ENCODE measurements around the gene HIGD1A. TPM values are rescaled to one million over a fixed set of nuclear protein-coding genes. Genes with fewer than 3 reads are reported as not detected.
A peak's percentile ranks its signal among the peaks of the same experiment; 100 is the strongest.

The HIGD1A gene
- polyA plus RNA-seq, 1 donor (not counting 4 experiments of a cell fraction or from before 2014, with no cell fraction given): 443 TPM

- TF ChIP-seq CTCF (optimal IDR thresholded peaks at IDR 0.05 in 1 of 3, IDR thresholded peaks at IDR 0.05 in 1 of 3, conservative IDR thresholded peaks at IDR 0.05 in 1 of 3; ENCODE audit: extremely low read depth in 1 of 3, insufficient read depth in 2 of 3, low read length in 3 of 3): no peak
- no peak for TF ChIP-seq EZH2 (IDR thresholded peaks at IDR 0.05; ENCODE audit: low read length)
- peaks cover 3% of the 10 kb centered on the region for H3K4me1 ChIP-seq (ENCODE audit: control insufficient read depth, extremely low read depth, insufficient read depth, low read length)
- no peak overlapping the region for H3K4me3 ChIP-seq (ENCODE audit: control insufficient read depth in 2 of 3, extremely low read depth in 1 of 3, insufficient read depth in 2 of 3, low read depth in 1 of 3, low read length in 3 of 3)
- peaks cover 2% of the 10 kb centered on the region for H3K79me2 ChIP-seq (ENCODE audit: control insufficient read depth, insufficient read depth, low read length)
- peak; percentile 44 for FAIRE-seq
- no peaks in the 10 kb centered on the region for H3K9me1 ChIP-seq (ENCODE audit: control insufficient read depth, extremely low read depth, insufficient read depth, low read length)
- H3K27ac ChIP-seq (ENCODE audit: control insufficient read depth, insufficient read depth, low read length): no peak overlapping the region
- dilution Hi-C loops (cut with MboI; ENCODE audit: extremely low pct_ligation_motif_present, low sequenced_read_pairs): no loop called here
- no peak overlapping the region for H2AFZ ChIP-seq (ENCODE audit: control insufficient read depth, low read length)
- no peaks in the 10 kb centered on the region for H3K27me3 ChIP-seq (ENCODE audit: control insufficient read depth, extremely low read depth, insufficient read depth, low read length)
- no peak overlapping the region for H3K4me2 ChIP-seq (ENCODE audit: control insufficient read depth, extremely low read depth, insufficient read depth, low read depth, low read length)
- DNase-seq (ENCODE audit: low read depth, low spot score): no peak
- peaks cover 3 to 7% of the 10 kb centered on the region in 2 experiments for H3K36me3 ChIP-seq (ENCODE audit: control insufficient read depth in 2 of 2, extremely low read depth in 1 of 2, insufficient read depth in 2 of 2, low read length in 2 of 2)
- no peak overlapping the region for H3K9ac ChIP-seq (ENCODE audit: control insufficient read depth, extremely low read depth, insufficient read depth, low read length)
- no peaks in the 10 kb centered on the region for H3K9me3 ChIP-seq (ENCODE audit: control insufficient read depth, low read depth, low read length)
- H4K20me1 ChIP-seq (ENCODE audit: control insufficient read depth, extremely low read depth, insufficient read depth, low read length): no peaks in the 10 kb centered on the region
Observed at GRCh38 chr3:42780398-42780797, 23.9 kb downstream of the HIGD1A start.

DNA sequence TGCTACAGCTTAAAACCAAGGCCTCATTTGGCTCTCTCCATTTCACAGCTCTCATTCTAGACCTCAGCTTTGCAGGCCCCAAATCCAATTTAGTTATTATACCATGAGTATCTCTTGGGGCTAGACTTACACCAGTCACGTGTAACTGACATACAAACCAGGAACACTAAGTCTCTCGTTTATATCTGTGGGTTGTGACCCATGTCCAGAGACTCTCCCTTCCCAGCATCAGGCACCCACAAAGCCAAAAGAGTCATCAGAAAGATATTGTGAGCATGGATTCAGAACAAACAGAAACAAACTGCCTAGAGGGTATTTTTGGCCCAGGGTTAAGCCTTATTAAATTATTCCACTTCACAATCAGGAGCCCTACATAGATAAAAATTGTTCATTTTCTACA, 25.6 kb downstream of the HIGD1A start:
- Histone ChIP-seq H4K20me1 (ENCODE audit: control insufficient read depth, extremely low read depth, insufficient read depth, low read length) (no peaks in the 10 kb centered on the region), H2AFZ (ENCODE audit: control insufficient read depth, low read length) (no peak overlapping the region), H3K4me2 (ENCODE audit: control insufficient read depth, extremely low read depth, insufficient read depth, low read depth, low read length) (no peak overlapping the region), H3K27me3 (ENCODE audit: control insufficient read depth, extremely low read depth, insufficient read depth, low read length) (no peaks in the 10 kb centered on the region), H3K9ac (ENCODE audit: control insufficient read depth, extremely low read depth, insufficient read depth, low read length) (no peak overlapping the region), H3K9me1 (ENCODE audit: control insufficient read depth, extremely low read depth, insufficient read depth, low read length) (no peaks in the 10 kb centered on the region), H3K79me2 (ENCODE audit: control insufficient read depth, insufficient read depth, low read length) (no peaks in the 10 kb centered on the region), H3K4me1 (ENCODE audit: control insufficient read depth, extremely low read depth, insufficient read depth, low read length) (no peaks in the 10 kb centered on the region), H3K36me3 (ENCODE audit: control insufficient read depth in 2 of 2, extremely low read depth in 1 of 2, insufficient read depth in 2 of 2, low read length in 2 of 2) (peaks cover 3 to 7% of the 10 kb centered on the region in 2 experiments), H3K27ac (ENCODE audit: control insufficient read depth, insufficient read depth, low read length) (no peak overlapping the region), H3K4me3 (ENCODE audit: control insufficient read depth in 2 of 3, extremely low read depth in 1 of 3, insufficient read depth in 2 of 3, low read depth in 1 of 3, low read length in 3 of 3) (no peak overlapping the region), H3K9me3 (ENCODE audit: control insufficient read depth, low read depth, low read length) (no peaks in the 10 kb centered on the region)
- TF ChIP-seq EZH2 (IDR thresholded peaks at IDR 0.05; ENCODE audit: low read length): no peak
- TF ChIP-seq CTCF (optimal IDR thresholded peaks at IDR 0.05 in 1 of 3, IDR thresholded peaks at IDR 0.05 in 1 of 3, conservative IDR thresholded peaks at IDR 0.05 in 1 of 3; ENCODE audit: extremely low read depth in 1 of 3, insufficient read depth in 2 of 3, low read length in 3 of 3): no peak
- FAIRE-seq (no peak), DNase-seq (ENCODE audit: low read depth, low spot score) (no peak)
- dilution Hi-C loops (cut with MboI; ENCODE audit: extremely low pct_ligation_motif_present, low sequenced_read_pairs): no loop called here
